AG04449 (cell line): ENCODE data around the gene BBS9.
A peak's percentile ranks its signal among the peaks of the same experiment; 100 is the strongest.

Experiments used
- CTCF ChIA-PET: fragments of 350-600 bp; formaldehyde crosslinking; extraction: SDS; loops from one replicate; lab custom pipeline; 2021; ENCODE audit warnings: antibody characterized with exemption; lab: Yijun Ruan, JAX
- POLR2A ChIA-PET: fragments of 400-600, 350-600 bp; formaldehyde crosslinking; extraction: SDS; loops from one replicate; lab custom pipeline; 2020; ENCODE audit warnings: antibody characterized with exemption, inconsistent platforms; lab: Yijun Ruan, JAX
- DNase-seq: peaks from one replicate; pipeline ENCODE4 v3.0.0-alpha.2; 2010; ENCODE audit warnings: low read depth, low spot score
- H3K4me3 ChIP-seq: 2 replicates; pipeline ENCODE4 v1.5.1; 2011; ENCODE audit warnings: low read depth, mild to moderate bottlenecking, control low read depth, low read length
- CTCF ChIP-seq: IDR thresholded peaks from one replicate; pipeline ENCODE4 v1.5.1; 2011; ENCODE audit warnings: mild to moderate bottlenecking, moderate library complexity, low read length, control low read depth, inconsistent platforms; ENCODE audit not compliant: insufficient read depth; ENCODE audit errors: missing control alignments

Gene BBS9

GRCh38 chr7:33101906-33102305 is 27.5 kb upstream of the BBS9 start:
- POLR2A ChIA-PET, result no interaction called here
- no peak for DNase-seq
- no peak overlapping the region for H3K4me3 ChIP-seq
- no peak for TF ChIP-seq CTCF
- CTCF ChIA-PET, result interaction anchor here (0.6 to 6.7 kb wide), 4 partner anchors 7 to 337 kb away, joined by 3 to 80 read pairs (median 4); partner anchors contain the start of gene RP9

GRCh38 chr7:33107136-33108066 is 22.0 kb upstream of the BBS9 start:
- DNase-seq, result no peak
- POLR2A ChIA-PET, result interaction anchor here (1.4 kb wide), 1 partner anchor 45 kb away, joined by 4 read pairs; the partner anchor contains the start of gene NT5C3A
- H3K4me3 ChIP-seq, result peak overlapping the region; percentile 75
- CTCF ChIA-PET, result interaction anchor here (0.6 to 6.5 kb wide), 54 partner anchors 8 to 825 kb away, joined by 3 to 86 read pairs (median 5); partner anchors contain the start of genes FKBP9 and NT5C3A
- TF ChIP-seq CTCF, result peak; percentile 52

- TF ChIP-seq CTCF, result no peak
- peak overlapping the region; percentile 75 for H3K4me3 ChIP-seq
- ChIA-PET POLR2A (interaction anchor here (1.4 kb wide), 1 partner anchor 46 kb away, joined by 4 read pairs; the partner anchor contains the start of gene NT5C3A), CTCF (interaction anchor here (0.6 to 6.5 kb wide), 44 partner anchors 9 to 824 kb away, joined by 3 to 86 read pairs (median 6); partner anchors contain the start of genes FKBP9 and NT5C3A)
- no peak for DNase-seq
Observed at GRCh38 chr7:33108554-33109004, 20.8 kb upstream of the BBS9 start.

- POLR2A ChIA-PET, result interaction anchor here (1.4 kb wide), 1 partner anchor 47 kb away, joined by 4 read pairs; the partner anchor contains the start of gene NT5C3A
- TF ChIP-seq CTCF, result peak; percentile 64
- CTCF ChIA-PET, result interaction anchor here (0.6 to 6.5 kb wide), 36 partner anchors 8 to 1250 kb away, joined by 3 to 86 read pairs (median 6); partner anchors contain the start of genes FKBP9 and NT5C3A
- H3K4me3 ChIP-seq, result peak within 1 kb of the TSS; percentile 75
- DNase-seq, result no peak
Observed at GRCh38 chr7:33109005-33109757, 20.2 kb upstream of the BBS9 start, which contains the start of gene RP9. Gene RP9 (minus strand): TSS chr7:33109404. CDS start chr7:33109372, 32 bp downstream.

- no peak for TF ChIP-seq CTCF
- no peak for DNase-seq
- ChIA-PET CTCF (interaction anchor here (0.6 to 6.5 kb wide), 20 partner anchors 11 to 1249 kb away, joined by 3 to 86 read pairs (median 6); partner anchors contain the start of gene NT5C3A), POLR2A (no interaction called here)
- peak overlapping the region; percentile 75 for H3K4me3 ChIP-seq
Observed at GRCh38 chr7:33109758-33110238, 19.6 kb upstream of the BBS9 start.
